ENCODE measurements around the gene ATG101.

DNA sequence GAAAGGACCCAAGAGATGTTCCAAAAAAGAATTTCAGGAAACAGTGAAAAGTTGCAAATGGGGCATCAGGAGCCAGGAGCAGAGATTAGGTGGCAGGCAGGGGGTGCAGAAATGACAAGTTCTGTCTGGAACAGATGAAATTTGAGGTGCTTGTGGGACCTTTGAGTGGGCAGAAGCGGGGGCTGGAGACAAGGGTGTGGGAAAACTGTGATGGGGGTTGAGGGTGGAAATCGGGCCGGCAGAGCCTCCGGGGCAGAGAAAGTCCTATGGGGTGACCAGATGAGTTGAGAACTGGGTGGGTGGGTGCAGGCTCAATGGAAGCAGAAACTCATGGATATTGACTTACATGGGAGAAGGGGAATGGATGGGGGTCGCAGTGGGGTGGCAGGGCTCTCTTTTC, 20.1 kb upstream of the ATG101 start:
- TF ChIP-seq POLR2AphosphoS5 (IDR thresholded peaks at IDR 0.05; ENCODE audit: low read depth, low read length), result no peak
- TF ChIP-seq TEAD4 (IDR thresholded peaks at IDR 0.05; ENCODE audit: low read depth, low read length), result no peak

Measured in H1 (cell line).